Measurements from ENCODE around the gene SDHAF4.

GRCh38 chr6:70518723-70519122, 48.0 kb upstream of the SDHAF4 start:
- TF ChIP-seq CTCF (IDR thresholded peaks at IDR 0.05): no peak
- TF ChIP-seq POLR2A (IDR thresholded peaks at IDR 0.05): no peak

All from lower leg skin (tissue), 3 donors.